ENCODE data around the gene INTS2. TPM values are rescaled to one million over a fixed set of nuclear protein-coding genes. Genes with fewer than 3 reads are reported as not detected.

Gene INTS2
- total RNA-seq, 1 experiment from 2014 or later = 11.8 TPM

DNA sequence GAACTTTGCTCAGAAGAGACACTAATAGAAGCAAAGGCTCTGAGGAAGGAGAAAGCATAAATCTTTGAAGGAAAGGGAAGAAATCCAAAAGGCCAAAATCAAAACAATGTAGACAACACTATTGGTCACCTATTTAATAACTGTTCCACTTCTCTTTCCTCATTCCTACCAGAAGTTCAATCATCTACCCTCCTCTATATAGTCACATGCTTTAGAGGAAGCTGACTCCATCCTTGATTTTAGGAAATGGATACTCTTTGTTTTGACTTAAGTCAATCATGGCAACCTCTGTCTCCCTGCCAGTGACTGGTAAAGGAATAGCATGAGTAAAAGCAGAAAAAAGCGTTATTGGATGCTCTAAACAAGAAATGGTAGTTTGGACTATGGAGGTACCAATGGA, 71.7 kb downstream of the INTS2 start:
- H3K36me3 Mint-ChIP-seq (ENCODE audit: insufficient read depth, unreplicated experiment) = no peaks in the 10 kb centered on the region
- H3K4me1 Mint-ChIP-seq (ENCODE audit: insufficient read depth, unreplicated experiment) = peaks cover 15% of the 10 kb centered on the region
- DNase-seq (ENCODE audit: unreplicated experiment) = no peak
- H3K27me3 Mint-ChIP-seq (ENCODE audit: insufficient read depth, unreplicated experiment) = no peaks in the 10 kb centered on the region
- BruUV-seq (replicated peaks) = no TSS peak
- ChIA-PET CTCF (interaction anchor here (0.6 kb wide), 1 partner anchor 443 kb away, joined by 5 read pairs; no protein-coding TSS in a partner anchor), POLR2A (no interaction called here)
- no peak overlapping the region for H3K4me3 Mint-ChIP-seq (ENCODE audit: unreplicated experiment)
- no peaks in the 10 kb centered on the region for H3K9me3 Mint-ChIP-seq (ENCODE audit: unreplicated experiment)
- TF ChIP-seq, protein P1, sequence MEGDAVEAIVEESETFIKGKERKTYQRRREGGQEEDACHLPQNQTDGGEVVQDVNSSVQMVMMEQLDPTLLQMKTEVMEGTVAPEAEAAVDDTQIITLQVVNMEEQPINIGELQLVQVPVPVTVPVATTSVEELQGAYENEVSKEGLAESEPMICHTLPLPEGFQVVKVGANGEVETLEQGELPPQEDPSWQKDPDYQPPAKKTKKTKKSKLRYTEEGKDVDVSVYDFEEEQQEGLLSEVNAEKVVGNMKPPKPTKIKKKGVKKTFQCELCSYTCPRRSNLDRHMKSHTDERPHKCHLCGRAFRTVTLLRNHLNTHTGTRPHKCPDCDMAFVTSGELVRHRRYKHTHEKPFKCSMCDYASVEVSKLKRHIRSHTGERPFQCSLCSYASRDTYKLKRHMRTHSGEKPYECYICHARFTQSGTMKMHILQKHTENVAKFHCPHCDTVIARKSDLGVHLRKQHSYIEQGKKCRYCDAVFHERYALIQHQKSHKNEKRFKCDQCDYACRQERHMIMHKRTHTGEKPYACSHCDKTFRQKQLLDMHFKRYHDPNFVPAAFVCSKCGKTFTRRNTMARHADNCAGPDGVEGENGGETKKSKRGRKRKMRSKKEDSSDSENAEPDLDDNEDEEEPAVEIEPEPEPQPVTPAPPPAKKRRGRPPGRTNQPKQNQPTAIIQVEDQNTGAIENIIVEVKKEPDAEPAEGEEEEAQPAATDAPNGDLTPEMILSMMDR (IDR thresholded peaks at IDR 0.05; ENCODE audit: unreplicated experiment) = no peak
- H3K27ac Mint-ChIP-seq (ENCODE audit: low read depth, unreplicated experiment) = peak overlapping the region; percentile 8
- intact Hi-C loops (cut with micrococcal nuclease) = no loop called here

DNA sequence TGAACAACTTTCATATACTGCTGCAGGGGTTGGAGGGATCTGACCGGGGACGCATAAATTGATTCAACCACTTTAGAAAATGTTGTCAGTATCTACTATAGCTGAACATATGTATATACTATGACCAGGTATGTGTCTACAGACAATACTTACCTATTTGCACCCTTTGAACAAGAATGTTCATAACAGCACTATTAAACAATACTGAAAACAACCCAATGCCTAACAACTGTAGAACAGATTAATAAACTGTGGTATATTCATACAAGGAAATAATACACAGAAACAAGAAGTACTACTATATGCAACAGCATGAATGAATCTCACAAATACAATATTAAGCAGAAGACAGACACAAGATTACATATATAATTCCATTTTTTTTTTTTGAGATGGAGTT, 74.9 kb downstream of the INTS2 start:
- Mint-ChIP-seq H3K27ac (ENCODE audit: low read depth, unreplicated experiment) (no peak overlapping the region), H3K4me1 (ENCODE audit: insufficient read depth, unreplicated experiment) (peaks cover 16% of the 10 kb centered on the region), H3K4me3 (ENCODE audit: unreplicated experiment) (no peak overlapping the region), H3K27me3 (ENCODE audit: insufficient read depth, unreplicated experiment) (no peaks in the 10 kb centered on the region), H3K9me3 (ENCODE audit: unreplicated experiment) (no peaks in the 10 kb centered on the region), H3K36me3 (ENCODE audit: insufficient read depth, unreplicated experiment) (no peaks in the 10 kb centered on the region)
- no peak for DNase-seq (ENCODE audit: unreplicated experiment)
- TF ChIP-seq, protein P1 (IDR thresholded peaks at IDR 0.05; ENCODE audit: unreplicated experiment) = no peak
- no TSS peak for BruUV-seq (replicated peaks)
- intact Hi-C loops (cut with micrococcal nuclease) = no loop called here
- ChIA-PET CTCF (no interaction called here), POLR2A (interaction anchor here (0.6 to 1.4 kb wide), 2 partner anchors 9 to 10 kb away, joined by 3 to 4 read pairs; partner anchors contain the start of gene BRIP1)

- peaks cover 8% of the 10 kb centered on the region for H3K4me1 Mint-ChIP-seq (ENCODE audit: insufficient read depth, unreplicated experiment)
- intact Hi-C loops (cut with micrococcal nuclease) = no loop called here
- no peak overlapping the region for H3K27ac Mint-ChIP-seq (ENCODE audit: low read depth, unreplicated experiment)
- no TSS peak for BruUV-seq (replicated peaks)
- no peaks in the 10 kb centered on the region for H3K27me3 Mint-ChIP-seq (ENCODE audit: insufficient read depth, unreplicated experiment)
- no peak for DNase-seq (ENCODE audit: unreplicated experiment)
- POLR2A ChIA-PET = no interaction called here
- no peaks in the 10 kb centered on the region for H3K36me3 Mint-ChIP-seq (ENCODE audit: insufficient read depth, unreplicated experiment)
- no peak overlapping the region for H3K4me3 Mint-ChIP-seq (ENCODE audit: unreplicated experiment)
- no peaks in the 10 kb centered on the region for H3K9me3 Mint-ChIP-seq (ENCODE audit: unreplicated experiment)
- TF ChIP-seq, protein P1 (IDR thresholded peaks at IDR 0.05; ENCODE audit: unreplicated experiment) = no peak
- CTCF ChIA-PET = no interaction called here
These were observed 78.1 kb downstream of the INTS2 start for GRCh38 chr17:61849674-61850073.

DNA sequence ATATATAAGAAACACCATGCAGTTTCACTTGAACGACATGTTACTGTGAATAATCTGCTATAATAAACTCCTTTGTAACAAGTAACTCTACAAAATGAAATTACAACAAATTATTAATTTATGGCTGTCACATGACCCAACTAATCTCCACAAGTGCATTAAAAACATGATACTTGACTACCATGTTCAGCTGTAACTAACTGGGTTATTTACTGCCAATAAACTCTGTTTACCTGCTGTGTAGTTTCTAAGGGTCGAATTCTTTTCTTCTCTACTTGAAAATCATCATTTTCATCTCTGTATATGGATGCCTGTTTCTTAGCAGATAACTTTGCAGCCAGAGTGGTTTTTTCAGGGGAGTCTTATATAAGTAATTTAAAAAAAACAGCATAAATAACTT, 78.9 kb downstream of the INTS2 start:
- H3K27me3 Mint-ChIP-seq (ENCODE audit: insufficient read depth, unreplicated experiment) = no peaks in the 10 kb centered on the region
- BruUV-seq (replicated peaks) = no TSS peak
- TF ChIP-seq, protein P1 (IDR thresholded peaks at IDR 0.05; ENCODE audit: unreplicated experiment) = no peak
- no peaks in the 10 kb centered on the region for H3K9me3 Mint-ChIP-seq (ENCODE audit: unreplicated experiment)
- DNase-seq (ENCODE audit: unreplicated experiment) = no peak
- POLR2A ChIA-PET = no interaction called here
- no peak overlapping the region for H3K4me3 Mint-ChIP-seq (ENCODE audit: unreplicated experiment)
- intact Hi-C loops (cut with micrococcal nuclease) = no loop called here
- no peak overlapping the region for H3K27ac Mint-ChIP-seq (ENCODE audit: low read depth, unreplicated experiment)
- CTCF ChIA-PET = no interaction called here
- H3K36me3 Mint-ChIP-seq (ENCODE audit: insufficient read depth, unreplicated experiment) = no peaks in the 10 kb centered on the region
- H3K4me1 Mint-ChIP-seq (ENCODE audit: insufficient read depth, unreplicated experiment) = peaks cover 8% of the 10 kb centered on the region
